ENCODE measurements around the gene PCGF5. TPM values are rescaled to one million over a fixed set of nuclear protein-coding genes. Genes with fewer than 3 reads are reported as not detected.

Gene PCGF5
- total RNA-seq, 4 donors from 2014 or later = 29.8 to 60.3 (median 31.4) TPM

- Histone ChIP-seq H3K27me3 (no peaks in the 10 kb centered on the region), H3K4me1 (no peaks in the 10 kb centered on the region), H3K9me3 (no peaks in the 10 kb centered on the region), H3K4me3 (no peak overlapping the region), H3K27ac (no peak overlapping the region), H3K36me3 (no peaks in the 10 kb centered on the region)
- no peak for TF ChIP-seq CTCF (IDR thresholded peaks at IDR 0.05)
- no peak for TF ChIP-seq POLR2AphosphoS5 (IDR thresholded peaks at IDR 0.05)
- TF ChIP-seq POLR2A (IDR thresholded peaks at IDR 0.05) = no peak
- TF ChIP-seq EP300 (IDR thresholded peaks at IDR 0.05) = no peak
- no peak for DNase-seq (ENCODE audit: low spot score in 2 of 2)
Measured at GRCh38 chr10:91210435-91210834, 10.0 kb upstream of the PCGF5 start.

DNA sequence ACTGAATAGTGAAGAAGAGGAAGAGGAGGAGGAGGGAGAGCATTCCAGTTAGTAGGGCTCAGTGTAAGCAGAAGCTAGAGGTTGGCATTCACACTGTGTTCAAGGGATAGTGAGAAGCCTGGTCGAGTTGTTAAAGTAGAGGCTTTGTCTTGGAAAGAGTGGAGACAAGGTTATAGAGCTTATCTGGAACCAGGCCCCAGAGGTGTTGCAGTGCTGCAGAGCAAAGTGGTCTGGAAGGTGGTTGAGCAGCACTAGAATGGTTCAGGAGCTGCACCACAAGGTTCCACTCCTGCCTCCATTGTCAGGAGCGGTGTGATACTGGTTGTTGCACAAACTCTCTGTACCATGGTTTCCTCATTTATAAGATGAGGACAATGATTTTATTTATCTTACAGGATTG is 8.8 kb upstream of the PCGF5 start:
- H3K36me3 ChIP-seq = no peaks in the 10 kb centered on the region
- no peak for DNase-seq (ENCODE audit: low spot score in 2 of 2)
- TF ChIP-seq POLR2AphosphoS5 (IDR thresholded peaks at IDR 0.05) (no peak), EP300 (IDR thresholded peaks at IDR 0.05) (no peak), CTCF (IDR thresholded peaks at IDR 0.05) (no peak), POLR2A (IDR thresholded peaks at IDR 0.05) (no peak)
- H3K4me3 ChIP-seq = no peak overlapping the region
- no peaks in the 10 kb centered on the region for H3K9me3 ChIP-seq
- H3K4me1 ChIP-seq = no peaks in the 10 kb centered on the region
- H3K27ac ChIP-seq = no peak overlapping the region
- no peaks in the 10 kb centered on the region for H3K27me3 ChIP-seq
- WGBS = 77% methylated on average over 2 of the region's 2 CpGs

- no peak overlapping the region for H3K4me3 ChIP-seq
- no peaks in the 10 kb centered on the region for H3K9me3 ChIP-seq
- TF ChIP-seq EP300 (IDR thresholded peaks at IDR 0.05) (no peak), CTCF (IDR thresholded peaks at IDR 0.05) (no peak), POLR2AphosphoS5 (IDR thresholded peaks at IDR 0.05) (no peak), POLR2A (IDR thresholded peaks at IDR 0.05) (no peak)
- WGBS = 93% methylated on average over 2 of the region's 2 CpGs
- H3K4me1 ChIP-seq = peaks cover 3% of the 10 kb centered on the region
- H3K36me3 ChIP-seq = no peaks in the 10 kb centered on the region
- H3K27me3 ChIP-seq = no peaks in the 10 kb centered on the region
- no peak for DNase-seq (ENCODE audit: low spot score in 2 of 2)
- H3K27ac ChIP-seq = no peak overlapping the region
Measured at GRCh38 chr10:91214911-91215310, 5.6 kb upstream of the PCGF5 start.

- H3K36me3 ChIP-seq = no peaks in the 10 kb centered on the region
- peaks cover 7% of the 10 kb centered on the region for H3K4me1 ChIP-seq
- no peak overlapping the region for H3K27ac ChIP-seq
- TF ChIP-seq EP300 (IDR thresholded peaks at IDR 0.05) = no peak
- TF ChIP-seq POLR2AphosphoS5 (IDR thresholded peaks at IDR 0.05) = no peak
- no peak for TF ChIP-seq POLR2A (IDR thresholded peaks at IDR 0.05)
- no peak for TF ChIP-seq CTCF (IDR thresholded peaks at IDR 0.05)
- no peak for DNase-seq (ENCODE audit: low spot score in 2 of 2)
- no peaks in the 10 kb centered on the region for H3K27me3 ChIP-seq
- H3K9me3 ChIP-seq = no peaks in the 10 kb centered on the region
- no peak overlapping the region for H3K4me3 ChIP-seq
- WGBS = 92% methylated on average over 2 of the region's 2 CpGs
Measured at GRCh38 chr10:91215384-91215783, 5.1 kb upstream of the PCGF5 start.

GRCh38 chr10:91219371-91220193 is 881 bp upstream of the PCGF5 start:
- Histone ChIP-seq H3K27ac (peak overlapping the region; percentile 92), H3K4me1 (peaks cover 36% of the 10 kb centered on the region), H3K9me3 (no peaks in the 10 kb centered on the region), H3K4me3 (peak overlapping the region; percentile 90), H3K36me3 (no peaks in the 10 kb centered on the region), H3K27me3 (no peaks in the 10 kb centered on the region)
- DNase-seq (ENCODE audit: low spot score in 2 of 2) = no peak
- 38% methylated on average over 8 of the region's 8 CpGs for WGBS
- TF ChIP-seq CTCF (IDR thresholded peaks at IDR 0.05) = no peak
- no peak for TF ChIP-seq POLR2AphosphoS5 (IDR thresholded peaks at IDR 0.05)
- TF ChIP-seq POLR2A (IDR thresholded peaks at IDR 0.05) = no peak
- TF ChIP-seq EP300 (IDR thresholded peaks at IDR 0.05) = no peak
